Limb (tissue), 2 donors: Measurements from ENCODE around the gene OSCAR.
"Not testable (repeated sequence)": the region's sequence is repeated elsewhere in the genome, so short reads cannot be mapped to it uniquely, and the experiment has no call there.

ENCODE experiments used
- DNase-seq, 2 donors: peaks; one replicate each; pipeline ENCODE4 v3.0.0-alpha.2; 2016; ENCODE audit errors: extremely low spot score in 2 of 2

OSCAR gene

GRCh38 chr19:54125713-54126112 lies 25.1 kb upstream of the OSCAR start:
- DNase-seq = no peak

GRCh38 chr19:54124393-54124792 lies 23.8 kb upstream of the OSCAR start:
- no peak for DNase-seq

GRCh38 chr19:54123682-54124081 lies 23.1 kb upstream of the OSCAR start:
- no peak for DNase-seq

- DNase-seq = no peak
Observed at GRCh38 chr19:54121259-54121658, 20.7 kb upstream of the OSCAR start.

DNA sequence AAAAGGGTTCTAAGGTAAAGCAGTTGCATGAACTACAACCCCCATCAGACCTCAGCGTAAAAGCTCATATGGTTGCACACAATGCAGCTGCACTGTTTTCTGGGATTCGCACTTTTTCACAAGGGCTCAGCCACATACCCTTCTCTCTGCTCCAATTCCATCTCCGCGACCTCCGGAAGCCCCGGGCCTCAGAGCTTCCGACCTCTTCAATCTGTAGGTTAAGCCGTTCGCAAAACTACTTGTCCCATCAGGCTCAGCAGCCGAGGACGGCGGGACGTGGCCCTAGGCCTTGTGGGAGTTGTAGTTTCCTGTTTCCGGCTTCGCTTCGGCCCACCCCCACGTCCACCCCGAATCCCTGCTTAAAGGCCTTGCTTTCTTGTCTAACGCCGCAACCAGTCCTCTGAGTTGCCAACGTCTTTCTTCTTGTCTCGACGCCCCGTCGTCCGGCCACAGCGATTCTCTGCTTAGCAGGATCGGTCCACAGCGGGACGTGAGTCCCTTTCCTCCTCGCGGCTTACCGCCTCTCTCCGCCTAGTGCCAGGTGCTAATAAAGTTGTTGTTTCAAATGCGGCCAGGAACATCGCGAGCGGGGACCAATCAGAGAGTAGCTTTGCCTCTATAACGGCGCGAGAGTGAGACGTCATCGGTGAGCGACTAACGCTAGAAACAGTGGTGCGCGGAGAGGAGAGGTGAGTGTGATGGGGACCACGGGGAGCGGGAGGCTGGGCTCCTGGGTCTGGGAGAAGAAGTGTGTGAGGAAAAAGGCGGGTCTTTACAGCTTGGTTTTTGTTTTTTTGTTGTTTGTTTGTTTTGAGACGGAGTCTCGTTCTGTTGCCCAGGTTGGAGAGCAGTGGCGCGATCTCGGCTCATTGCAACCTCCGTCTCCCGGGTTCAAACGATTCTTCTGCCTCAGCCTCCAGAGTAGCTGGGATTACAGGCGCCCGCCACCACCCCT lies 14.8 kb upstream of the OSCAR start, which contains the start of the genes PRPF31 and TFPT:
PRPF31 (plus strand) TSS at position 646 of the 955 bp plus-strand sequence. CDS start 2,525 bp downstream, outside the sequence.
TFPT (minus strand) TSS at position 549 of the 955 bp plus-strand sequence; CDS start at position 161, 388 bp downstream.
- peak; percentile 95 to 99 for DNase-seq

DNA sequence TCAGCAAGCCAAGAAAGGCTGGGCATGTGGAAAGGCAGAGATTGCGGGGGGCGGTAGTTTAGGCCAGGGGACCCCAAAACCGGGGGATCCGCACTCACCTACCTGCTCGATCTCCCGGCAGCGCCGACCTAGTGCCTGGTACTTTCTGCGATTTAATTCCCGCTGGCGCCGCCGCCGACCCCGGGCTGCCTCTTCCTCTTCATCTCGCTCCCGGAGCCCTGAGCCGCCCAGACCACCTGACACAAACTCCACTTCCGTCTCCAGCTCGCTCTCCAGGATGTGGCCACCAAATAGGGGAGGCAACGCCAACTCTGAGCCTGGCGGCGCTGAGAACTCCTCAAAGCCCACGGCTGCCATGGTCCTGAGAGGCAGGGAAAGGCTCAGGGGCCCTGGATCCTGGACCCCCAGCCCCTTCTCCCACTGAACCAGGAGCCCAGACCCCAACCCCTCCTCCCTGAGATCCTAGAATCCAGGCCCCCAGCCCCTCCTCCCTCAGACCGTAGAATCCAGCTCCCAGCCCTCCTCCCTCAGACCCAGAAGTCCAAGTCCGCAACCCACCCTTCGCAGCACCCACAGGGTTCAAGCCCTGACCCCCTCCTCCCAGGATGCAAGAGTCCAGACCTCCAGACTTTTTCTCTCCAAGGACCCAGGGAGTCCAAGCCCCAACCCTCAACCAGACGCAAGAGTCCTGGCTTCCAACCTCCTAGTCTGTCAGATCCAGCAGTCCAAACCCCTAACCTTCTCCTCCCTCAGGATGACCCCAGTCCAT lies 13.9 kb upstream of the OSCAR start:
- no peak for DNase-seq

- no peak for DNase-seq
Observed at GRCh38 chr19:54109651-54110050, 9.0 kb upstream of the OSCAR start.

- no peak for DNase-seq
Observed at GRCh38 chr19:54108496-54108895, 7.9 kb upstream of the OSCAR start.

GRCh38 chr19:54107876-54108490 lies 7.4 kb upstream of the OSCAR start:
- DNase-seq = no peak

- DNase-seq = no peak
Observed at GRCh38 chr19:54106716-54107115, 6.1 kb upstream of the OSCAR start.

GRCh38 chr19:54105796-54106195 lies 5.2 kb upstream of the OSCAR start:
- DNase-seq = no peak

DNA sequence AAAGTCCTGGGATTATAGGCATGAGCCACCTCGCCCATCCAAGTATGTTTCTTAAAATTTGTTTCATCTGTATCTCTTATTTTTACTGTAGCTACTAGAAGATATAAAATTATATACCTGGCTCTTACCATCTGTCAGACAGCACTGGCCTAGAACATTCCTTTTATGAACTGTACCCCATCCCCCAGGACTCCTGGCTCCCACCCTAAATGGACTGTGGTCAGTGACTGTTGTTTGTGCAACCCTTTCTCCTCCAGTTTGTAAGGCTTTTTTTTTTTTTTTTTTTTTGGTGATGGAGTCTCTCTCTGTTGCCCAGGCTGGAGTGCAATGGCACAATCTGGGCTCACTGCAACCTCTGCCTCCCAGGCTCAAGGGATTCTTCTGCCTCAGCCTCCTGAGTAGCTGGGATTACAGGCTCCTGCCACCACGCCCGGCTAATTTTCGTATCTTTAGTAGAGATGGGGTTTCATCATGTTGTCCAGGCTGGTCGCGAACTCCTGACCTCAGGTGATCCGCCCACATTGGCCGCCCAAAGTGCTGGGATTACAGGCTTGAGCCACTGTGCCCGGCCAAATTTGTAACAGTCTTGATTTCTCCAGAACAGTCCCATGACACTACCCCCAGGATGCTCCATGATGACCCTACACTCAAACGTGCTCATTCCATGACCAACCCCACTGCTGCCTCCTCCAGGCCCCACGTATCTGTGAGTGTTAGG lies 4.6 kb upstream of the OSCAR start:
- DNase-seq = no peak

- DNase-seq = peak; percentile 97
Observed at GRCh38 chr19:54102421-54103169, 2.0 kb upstream of the OSCAR start, which contains the start of gene NDUFA3. NDUFA3 (plus strand) TSS chr19:54102855; CDS start chr19:54102879, 24 bp downstream.

DNA sequence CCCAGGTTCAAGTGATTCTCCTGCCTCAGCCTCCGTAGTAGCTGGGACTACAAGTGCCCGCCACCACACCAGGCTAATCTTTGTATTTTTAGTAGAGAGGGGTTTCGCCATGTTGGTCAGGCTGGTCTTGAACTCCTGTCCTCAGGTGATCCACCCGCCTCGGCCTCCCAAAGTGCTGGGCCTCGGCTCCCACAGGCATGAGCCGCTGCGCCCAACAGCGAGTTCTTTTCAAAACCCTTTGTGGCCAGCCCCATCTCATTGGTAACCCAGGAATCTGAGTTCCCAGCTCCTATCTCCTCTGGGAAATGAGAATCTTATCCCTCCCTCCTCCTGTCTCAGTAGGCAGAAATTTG lies 724 bp downstream of the OSCAR start:
- not testable (repeated sequence) for DNase-seq

DNA sequence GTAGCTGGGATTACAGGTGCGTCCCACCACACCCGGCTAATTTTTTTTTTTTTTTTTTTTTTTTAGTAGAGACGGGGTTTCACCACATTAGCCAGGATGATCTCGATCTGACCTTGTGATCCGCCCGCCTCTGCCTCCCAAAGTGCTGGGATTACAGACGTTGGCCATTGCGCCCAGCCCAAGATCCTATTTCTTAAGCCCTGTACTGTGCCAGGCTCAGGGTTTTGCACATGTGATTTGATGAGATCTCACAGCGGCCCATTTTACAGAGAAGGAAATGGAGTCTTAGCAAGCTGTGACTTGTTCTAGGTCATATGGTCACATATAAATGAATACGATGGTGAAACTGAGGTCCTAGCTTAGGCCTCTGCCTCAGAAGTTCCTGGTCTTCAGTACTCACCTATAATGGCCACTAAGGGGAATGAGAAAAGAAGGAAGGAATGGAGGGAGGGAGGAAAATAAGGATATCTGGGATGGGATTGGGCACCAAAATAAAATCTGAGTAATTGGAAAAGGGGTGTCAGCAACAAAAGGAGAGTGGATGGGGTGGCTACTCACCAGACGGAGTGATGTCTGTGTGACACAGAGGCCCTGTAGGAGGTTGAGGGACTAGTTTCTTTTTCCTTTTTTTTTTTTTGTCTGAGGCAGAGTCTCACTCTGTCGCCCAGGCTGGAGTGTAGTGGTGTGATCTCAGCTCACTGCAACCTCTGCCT lies 1.3 kb downstream of the OSCAR start:
- no peak for DNase-seq

- DNase-seq = no peak
Observed at GRCh38 chr19:54096617-54097106, 3.9 kb downstream of the OSCAR start.

- DNase-seq = peak in 1 of 2 donors; percentile 62
Observed at GRCh38 chr19:54095859-54096616, 4.6 kb downstream of the OSCAR start.

- DNase-seq = no peak
Observed at GRCh38 chr19:54095136-54095858, 5.3 kb downstream of the OSCAR start.
